B cell (primary cell): ENCODE measurements around the gene MNAT1.

ENCODE experiments used
- EZH2 ChIP-seq: IDR thresholded peaks from 2 replicates; pipeline ENCODE4 v1.6.1; 2012; ENCODE audit warnings: borderline replicate concordance, low read depth, mild to moderate bottlenecking, moderate library complexity, low read length; ENCODE audit not compliant: insufficient read depth, poor library complexity, severe bottlenecking
- TF ChIP-seq, protein P1 (sequence below): fragments of 200-600 bp; IDR thresholded peaks from one replicate; pipeline ENCODE4 v1.8.0; 2022; ENCODE audit warnings: antibody characterized with exemption, mild to moderate bottlenecking

DNA sequence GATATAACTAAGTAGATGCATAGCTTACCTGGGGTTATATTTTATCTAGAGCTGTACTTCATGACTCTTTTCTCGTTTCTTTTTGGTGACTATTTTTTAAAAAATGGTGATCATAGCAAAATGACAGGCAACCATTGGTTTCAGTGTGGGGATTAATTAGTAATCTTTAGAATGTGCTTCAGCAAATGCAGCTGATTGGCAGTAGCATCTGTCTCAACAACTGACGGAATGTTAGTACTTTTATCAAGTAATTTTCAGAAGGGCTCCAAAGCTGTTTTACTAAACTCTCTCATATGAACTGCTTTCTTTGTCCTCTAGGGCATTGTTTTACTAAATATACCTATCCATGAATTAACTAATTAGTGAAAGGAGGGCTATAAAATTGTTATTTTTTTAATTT, 128.7 kb downstream of the MNAT1 start:
- TF ChIP-seq, protein P1, sequence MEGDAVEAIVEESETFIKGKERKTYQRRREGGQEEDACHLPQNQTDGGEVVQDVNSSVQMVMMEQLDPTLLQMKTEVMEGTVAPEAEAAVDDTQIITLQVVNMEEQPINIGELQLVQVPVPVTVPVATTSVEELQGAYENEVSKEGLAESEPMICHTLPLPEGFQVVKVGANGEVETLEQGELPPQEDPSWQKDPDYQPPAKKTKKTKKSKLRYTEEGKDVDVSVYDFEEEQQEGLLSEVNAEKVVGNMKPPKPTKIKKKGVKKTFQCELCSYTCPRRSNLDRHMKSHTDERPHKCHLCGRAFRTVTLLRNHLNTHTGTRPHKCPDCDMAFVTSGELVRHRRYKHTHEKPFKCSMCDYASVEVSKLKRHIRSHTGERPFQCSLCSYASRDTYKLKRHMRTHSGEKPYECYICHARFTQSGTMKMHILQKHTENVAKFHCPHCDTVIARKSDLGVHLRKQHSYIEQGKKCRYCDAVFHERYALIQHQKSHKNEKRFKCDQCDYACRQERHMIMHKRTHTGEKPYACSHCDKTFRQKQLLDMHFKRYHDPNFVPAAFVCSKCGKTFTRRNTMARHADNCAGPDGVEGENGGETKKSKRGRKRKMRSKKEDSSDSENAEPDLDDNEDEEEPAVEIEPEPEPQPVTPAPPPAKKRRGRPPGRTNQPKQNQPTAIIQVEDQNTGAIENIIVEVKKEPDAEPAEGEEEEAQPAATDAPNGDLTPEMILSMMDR, result no peak
- no peak for TF ChIP-seq EZH2
